Fibroblast of skin of scalp (primary cell): Measurements from ENCODE around the gene CFAP97.
"Not testable (repeated sequence)": the region's sequence is repeated elsewhere in the genome, so short reads cannot be mapped to it uniquely, and the experiment has no call there.

Experiments
- DNase-seq: peaks from one replicate; pipeline ENCODE4 v3.0.0-alpha.2; 2013

Gene CFAP97

DNA sequence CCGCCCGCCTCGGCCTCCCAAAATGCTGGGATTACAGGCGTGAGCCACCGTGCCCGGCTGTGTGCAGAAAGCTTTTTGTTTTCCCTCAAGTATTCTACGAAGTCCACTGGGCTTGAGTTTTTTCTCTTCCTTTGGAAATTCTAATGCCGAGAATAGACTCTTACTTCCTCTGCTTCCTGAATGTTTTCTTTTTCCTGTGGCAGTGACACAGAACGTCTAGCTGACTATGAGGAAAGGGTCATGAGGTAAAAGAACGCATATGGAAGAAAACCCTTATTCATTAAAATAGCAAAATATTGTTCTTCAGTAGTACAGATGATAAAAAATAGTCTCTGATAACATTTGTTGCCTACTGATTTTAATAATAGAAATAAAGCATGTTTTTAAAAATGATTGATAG, 65.6 kb downstream of the CFAP97 start:
- DNase-seq, result no peak

DNA sequence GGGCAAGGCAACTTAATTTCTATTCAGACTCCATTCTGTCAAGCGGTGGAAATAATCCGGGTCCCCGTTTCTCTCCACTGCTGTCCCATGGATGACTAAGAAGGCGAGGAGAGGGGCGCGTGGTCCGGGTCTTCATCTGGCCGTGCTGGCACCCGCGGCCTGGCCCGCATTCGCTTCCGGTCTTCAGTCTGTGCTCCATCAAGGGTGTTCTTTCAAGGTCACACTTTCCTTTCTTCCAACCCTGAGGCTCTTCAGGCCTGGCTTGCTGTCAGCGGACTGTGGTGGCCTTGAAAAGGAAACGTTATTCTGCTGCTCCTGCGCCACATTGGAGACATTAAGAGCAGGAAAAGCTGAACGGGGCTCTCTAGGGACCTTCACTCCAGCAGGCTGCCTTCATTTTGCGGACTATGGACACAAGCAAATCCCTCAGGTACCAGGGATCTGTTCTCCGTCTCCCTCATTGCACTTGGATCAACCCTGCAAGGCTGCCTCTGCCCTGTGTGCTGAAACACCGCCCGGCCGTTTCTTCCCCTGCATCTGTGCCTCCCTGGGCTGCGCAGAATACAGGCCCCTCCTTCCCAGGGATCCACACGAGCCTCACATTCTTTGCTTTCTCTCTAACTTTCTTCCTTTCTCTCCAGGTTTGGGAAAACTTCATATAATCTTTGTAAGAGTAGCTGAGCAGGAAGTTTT, 66.4 kb downstream of the CFAP97 start:
- no peak for DNase-seq

DNA sequence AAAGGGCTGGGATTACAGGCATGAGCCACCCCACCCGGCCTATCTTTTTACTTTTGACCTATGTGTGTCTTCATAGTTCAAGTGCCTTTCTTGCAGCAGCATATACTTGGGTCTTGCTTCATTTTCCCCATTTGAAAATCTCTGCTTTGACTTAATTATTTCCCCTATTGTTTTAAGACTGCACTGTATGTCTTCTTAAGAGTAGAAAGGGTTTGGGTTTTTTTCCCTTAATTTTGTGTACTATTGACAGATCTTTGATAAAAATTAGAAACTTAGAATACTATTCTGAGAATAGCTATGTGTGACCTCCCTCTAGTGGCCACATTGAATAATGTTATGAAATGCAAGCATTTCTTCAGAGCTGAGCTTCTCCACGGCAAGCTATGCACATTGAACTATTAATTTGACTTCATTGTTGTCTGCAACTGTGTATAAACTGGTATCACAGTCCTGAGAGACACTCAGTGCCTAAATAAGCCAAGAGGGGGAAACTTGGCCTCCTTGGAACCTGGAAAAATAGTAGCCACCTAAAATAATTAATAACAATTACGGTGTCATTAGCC, 69.4 kb downstream of the CFAP97 start:
- peak; percentile 52 for DNase-seq

DNA sequence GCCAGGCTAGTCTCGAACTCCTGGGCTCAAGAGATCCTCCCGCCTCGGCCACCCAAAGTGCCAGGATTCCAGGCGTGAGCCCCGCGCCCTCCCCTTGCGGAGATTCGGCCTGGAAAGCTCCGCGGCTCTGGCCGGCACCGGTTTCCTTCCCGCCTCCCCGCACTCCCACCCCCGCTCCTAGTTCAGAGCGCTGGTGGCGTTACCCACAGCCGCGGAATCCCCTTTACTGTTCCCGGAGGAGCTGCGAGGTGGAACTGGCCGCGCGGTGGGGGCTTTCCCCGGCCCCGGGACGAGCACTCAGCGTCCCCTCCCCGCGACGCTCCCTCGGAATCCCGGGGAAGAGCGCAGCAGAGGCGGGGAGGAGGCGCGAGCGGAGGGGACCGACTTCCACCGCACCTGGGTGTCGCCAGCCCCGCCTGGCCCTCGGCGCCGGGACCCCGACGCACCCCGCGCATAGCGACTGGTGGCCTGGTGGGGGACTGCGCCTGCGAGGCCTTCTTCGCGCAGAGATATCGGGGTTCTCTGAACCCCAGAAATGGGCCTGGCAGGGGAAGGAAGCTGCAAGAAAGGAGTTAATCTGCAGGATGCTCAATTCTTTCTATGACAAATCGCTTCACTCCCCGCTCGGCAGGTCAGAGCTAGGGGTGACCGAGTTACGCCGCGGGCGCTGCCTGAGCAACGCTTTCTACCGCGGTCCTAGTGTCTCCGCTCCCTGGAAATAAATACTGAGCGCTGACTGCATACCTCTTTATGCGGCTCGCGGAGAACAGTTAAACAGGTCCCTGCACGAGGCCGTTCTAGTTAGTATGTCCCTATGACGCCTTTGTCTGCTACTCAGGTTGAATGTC, 75.3 kb downstream of the CFAP97 start:
- no peak for DNase-seq

DNA sequence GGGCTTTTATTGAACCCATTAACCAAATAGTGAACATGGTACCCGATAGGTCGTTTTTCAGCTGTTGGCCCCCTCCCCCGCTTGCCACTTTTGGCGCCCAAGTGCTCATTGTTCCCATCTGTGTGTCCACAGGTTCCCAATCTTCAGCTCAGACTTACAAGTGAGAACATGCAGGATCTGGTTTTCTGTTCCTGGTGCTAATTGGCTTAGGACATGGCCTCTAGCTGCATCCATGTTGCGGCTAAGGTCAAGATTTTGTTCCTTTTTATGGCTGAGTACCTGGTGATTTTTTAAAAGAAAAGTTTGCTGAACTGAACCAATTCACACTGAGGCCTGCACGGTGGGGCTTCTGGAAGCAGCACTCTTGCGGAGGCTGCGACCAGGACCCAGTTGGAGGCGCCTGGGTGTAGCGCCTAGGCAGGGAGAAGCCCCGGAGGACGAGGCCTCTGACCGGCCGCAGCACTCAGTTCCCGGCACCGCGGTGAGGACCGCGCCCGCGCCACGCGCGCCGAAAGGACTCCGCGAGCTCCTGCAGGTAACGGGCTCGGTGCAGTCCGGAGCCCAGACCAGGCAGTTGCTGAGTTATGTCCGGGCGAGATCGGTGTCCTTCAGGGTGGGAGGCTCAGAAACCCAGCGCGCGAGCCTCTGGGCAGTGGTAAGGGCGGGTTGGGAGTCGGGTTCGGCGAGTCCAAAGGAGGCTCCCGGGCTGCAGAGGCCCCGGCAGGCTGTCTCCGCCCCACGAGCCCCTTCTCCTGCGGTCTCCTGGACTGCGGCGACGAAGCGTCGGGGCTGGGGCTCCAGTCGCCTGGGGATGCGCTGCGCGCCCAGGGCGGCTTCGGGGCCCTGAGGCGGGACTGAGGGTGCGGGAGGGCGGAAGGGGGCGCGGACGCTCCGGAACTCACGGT, 76.5 kb downstream of the CFAP97 start:
- DNase-seq, result no peak

DNA sequence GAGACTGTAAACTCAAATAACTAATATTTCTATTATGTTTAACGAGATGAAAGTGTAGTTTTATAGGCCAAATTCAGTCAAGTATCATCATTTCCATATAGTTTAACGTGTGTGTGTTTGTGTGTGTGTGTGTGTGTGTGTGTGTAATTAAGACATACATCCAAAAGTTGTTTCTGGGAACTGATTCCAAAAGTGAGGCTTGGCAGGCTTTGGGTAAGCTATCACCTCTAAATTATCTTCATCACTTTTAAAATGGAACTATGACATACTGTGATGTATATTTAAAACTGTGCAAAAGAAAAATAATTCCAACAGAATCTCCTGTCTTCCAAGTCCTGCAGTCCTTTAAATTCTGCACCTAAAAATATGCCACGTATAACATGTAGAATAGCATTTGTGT, 79.8 kb downstream of the CFAP97 start:
- no peak for DNase-seq

DNA sequence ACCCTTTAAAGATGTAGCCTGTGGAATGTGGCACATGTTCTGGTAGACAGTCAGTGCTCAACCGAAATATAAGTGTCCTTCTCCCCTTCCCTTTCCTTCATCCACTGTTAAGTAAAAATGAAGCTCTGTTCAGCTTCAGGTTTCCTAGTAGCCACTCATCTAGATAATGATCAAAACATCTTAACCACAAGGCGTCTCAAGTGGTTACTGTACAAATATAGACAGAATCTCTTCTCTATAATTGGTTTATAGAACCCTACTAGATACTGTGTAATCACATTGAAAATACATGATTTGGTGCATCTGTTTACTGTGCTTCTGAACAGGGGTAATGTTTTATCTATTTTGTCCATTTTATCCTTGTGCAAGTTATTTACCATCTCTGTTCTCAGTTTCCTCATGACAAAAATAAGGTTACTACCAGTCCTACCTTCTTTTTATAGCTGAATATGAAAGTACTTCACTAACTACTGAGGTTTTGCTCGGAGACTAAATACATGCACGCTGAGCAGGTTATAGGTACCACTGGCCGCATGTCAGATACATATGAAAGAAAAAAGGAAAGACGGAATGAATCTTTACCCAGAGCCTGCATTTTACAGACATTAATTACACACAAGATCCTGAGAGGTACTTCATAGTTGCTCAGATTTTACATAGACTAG, 81.0 kb downstream of the CFAP97 start:
- DNase-seq, result no peak

DNA sequence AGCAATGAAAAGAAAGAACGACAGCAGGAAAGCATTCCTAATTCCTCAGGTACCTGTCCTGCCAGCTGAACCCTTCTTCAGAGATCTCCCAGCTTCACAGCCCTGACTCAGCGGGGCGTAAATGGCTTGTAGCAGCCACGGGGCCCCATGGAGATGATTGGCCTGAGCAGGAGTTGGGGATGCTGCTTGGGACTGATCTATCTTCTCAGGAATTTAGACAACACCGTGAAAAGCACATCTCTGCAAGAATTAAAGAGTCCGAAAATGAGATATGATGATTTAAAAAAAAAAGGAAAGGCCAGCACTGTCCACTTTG, 83.2 kb downstream of the CFAP97 start:
- no peak for DNase-seq

DNA sequence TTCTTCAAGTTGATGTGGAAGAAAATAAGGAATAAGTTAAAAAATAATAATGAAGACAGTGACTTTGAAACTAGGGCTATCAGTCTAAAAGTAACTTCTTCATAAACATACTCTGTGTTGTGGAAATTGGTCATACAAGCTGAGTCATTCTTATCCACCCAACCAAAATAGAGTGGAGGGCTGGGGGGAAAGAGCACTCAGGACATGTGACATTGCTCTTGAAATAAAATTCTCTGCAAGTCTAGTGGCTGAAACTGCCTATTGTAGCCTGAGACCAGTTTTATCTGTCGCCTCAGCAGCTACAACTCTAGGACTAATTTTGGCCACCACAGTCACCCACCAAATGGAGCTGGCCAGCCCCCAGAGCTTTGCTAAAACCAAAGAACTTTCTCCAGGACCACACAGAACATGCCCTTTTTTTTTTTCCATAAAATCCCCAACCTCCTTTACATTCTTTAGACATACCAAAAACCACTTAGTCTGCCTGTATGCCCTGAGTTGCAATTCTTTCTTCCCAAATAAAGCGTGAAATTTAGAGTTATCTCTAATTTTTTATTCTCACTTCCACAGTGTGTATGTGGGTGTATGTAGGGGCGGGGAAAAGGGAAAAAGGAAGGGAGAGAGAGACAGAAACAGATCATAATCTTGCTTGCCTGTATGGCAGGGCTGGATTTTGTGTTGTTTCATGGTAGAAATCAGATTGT, 83.7 kb downstream of the CFAP97 start:
- no peak for DNase-seq

DNA sequence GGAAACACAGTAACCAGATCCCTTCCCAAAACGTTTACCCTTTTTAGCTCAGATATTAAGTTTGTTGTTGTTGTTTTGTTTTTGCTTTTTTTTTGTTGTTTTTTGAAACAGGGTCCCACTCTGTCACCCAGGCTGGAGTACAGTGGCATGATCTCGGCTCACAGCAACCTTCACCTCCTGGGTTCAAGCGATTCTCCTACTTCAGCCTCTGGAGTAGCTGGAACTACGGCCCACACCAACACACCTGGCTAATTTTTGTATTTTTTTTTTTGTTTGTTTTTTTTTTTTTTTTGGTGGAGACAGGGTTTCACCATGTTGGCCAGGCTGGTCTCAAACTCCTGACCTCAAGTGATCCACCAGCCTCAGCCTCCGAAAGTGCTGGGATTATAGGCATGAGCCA, 84.3 kb downstream of the CFAP97 start:
- DNase-seq, result not testable (repeated sequence)

DNA sequence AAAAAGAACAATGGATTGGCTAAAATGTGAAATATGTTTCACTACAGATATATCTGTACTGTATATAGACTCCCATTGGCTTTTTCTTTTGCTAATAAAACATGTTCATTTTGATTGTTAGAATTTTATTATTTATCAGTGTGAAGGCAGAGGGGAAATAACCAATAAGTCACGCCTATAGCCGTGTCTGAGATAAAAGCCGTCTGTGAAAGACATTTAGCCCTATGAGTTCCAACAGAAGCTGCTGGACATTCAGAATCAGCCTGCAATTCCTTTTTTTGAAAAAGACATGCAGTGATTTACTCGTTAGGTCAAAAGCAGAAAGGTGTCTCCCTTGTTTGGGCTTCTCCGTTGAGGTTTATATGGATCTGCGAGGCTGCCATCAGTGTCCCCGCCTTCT, 84.9 kb downstream of the CFAP97 start:
- DNase-seq, result no peak

DNA sequence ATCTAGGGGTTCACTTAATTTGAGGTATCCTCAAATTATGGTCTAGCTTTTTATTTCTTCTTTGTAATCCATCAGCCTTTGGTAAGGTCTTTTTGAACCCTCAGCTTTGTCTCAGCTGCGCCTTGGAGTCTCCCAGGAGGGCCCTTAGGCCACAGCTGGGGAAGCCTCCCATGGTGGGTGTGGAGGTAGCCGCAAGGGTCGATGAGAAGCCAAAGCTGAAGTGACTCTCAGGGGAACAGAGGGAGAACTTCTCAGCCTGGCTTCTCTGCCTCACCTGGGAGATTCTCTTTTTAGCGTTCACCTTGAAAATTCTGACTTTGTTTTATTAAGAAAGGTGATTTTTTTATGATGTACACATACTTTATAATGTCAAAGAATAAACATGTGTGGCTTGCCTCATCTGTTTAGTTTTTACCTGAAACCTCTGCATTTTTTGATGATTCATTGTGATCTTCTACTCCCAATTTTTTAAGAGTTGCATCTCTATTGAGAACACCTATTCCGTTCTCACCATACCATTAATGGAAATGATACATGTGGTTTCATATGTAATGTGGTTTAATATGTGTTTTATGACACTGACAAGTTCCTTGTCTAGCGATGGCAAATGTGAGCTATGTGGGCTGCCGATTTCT, 86.4 kb downstream of the CFAP97 start:
- no peak for DNase-seq

DNA sequence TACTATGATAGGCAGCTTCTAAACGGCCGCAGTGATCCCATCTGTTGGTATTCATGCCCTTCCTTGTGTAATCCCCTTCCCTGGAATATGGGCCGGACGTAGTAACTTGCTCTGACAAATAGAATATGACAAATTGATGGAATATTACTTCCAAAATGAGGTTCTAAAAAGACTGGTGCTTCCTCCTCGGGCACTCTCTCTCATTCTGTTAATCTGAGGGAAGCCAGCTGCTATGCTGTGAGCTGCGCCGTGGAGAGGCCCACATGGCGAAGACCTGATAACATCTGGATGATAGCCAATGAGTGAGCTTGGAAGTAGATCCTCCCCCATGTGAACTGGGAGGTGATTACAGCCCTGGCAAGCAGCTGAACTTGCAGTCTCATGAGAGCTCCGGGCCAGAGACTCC, 88.0 kb downstream of the CFAP97 start:
- peak; percentile 58 for DNase-seq

DNA sequence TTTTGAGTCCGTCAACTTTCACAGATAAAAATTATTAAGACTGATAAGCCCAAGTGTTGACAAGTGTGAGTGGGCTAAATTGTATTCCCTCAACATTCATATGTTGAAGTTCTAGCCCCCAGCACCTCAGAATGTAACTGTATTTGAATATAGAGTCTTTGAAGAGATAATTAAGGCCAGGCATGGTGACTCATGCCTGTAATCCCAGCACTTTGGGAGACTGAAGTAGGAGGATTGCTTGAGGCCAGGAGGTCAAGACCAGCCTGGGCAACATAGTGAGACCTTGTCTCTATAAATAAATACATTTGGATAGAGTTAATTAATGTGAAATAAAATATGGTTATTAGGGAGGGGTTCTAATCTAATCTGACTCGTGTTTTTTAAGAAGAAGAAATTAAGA, 90.5 kb downstream of the CFAP97 start:
- peak; percentile 19 for DNase-seq

DNA sequence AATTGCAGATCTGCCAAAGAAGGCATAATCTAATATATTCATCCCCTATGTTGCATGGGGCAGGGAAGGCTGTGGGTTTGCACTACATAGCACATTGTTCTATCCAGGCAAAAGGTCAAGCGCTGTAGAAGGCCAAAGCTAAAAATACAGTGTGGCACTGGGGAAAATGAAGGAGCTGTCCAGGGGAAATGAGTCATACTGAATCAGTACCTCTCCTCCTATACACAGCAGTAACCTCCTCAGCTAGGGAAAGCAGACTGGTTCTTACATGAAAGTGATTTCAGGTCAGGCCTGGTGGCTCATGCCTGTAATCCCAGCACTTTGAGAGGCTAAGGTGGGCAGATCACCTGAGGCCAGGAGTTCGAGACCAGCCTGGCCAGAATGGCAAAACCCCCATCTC, 91.7 kb downstream of the CFAP97 start:
- peak; percentile 80 for DNase-seq

DNA sequence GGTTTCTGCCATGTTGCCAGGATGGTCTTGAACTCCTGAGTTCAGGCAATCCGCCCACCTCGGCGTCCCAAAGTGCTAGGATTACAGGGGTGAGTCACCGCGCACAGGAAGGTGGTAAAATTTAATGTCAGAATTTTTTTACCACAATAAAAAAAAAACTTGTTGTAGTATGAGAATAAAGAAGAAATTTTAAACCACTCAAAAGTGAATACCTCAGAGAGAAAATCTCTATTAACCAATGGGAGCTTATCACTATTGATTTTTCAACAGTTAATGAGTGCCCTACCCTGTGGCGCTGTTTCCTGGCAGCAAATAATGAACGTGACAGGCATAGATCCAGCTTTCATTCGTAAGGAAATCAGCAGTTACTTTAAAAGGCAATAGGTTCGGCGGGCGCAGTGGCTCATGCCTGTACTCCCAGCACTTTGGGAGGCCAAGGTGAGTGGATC, 93.4 kb downstream of the CFAP97 start:
- DNase-seq, result no peak

DNA sequence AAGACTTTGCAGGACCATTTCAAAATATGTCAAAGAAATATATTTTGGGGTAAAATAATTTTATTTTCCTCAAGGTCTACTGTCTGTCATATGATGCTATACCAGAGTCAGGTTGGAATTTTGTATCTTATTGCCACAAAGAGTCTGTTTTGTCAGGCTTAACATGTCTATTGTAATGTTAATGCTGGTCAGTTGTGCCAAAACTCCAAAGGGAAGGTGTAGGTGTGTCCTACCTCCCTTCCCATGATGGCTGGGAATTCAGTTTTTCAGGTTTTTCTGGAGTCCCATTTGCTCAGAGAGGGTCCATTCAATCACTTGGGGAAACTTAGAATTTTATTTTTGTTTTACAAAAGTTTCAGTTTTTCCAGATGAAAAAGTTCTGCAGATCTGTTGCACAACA, 94.1 kb downstream of the CFAP97 start:
- no peak for DNase-seq
